ENCODE measurements around the gene RXRA.

- no peak for TF ChIP-seq CTCF (IDR thresholded peaks at IDR 0.05)
- no peak for TF ChIP-seq POLR2A (IDR thresholded peaks at IDR 0.05)
Measured at GRCh38 chr9:134316449-134317160, 9.7 kb upstream of the RXRA start.
